ENCODE measurements around the gene ANP32A.
"Not testable (repeated sequence)": the region's sequence is repeated elsewhere in the genome, so short reads cannot be mapped to it uniquely, and the experiment has no call there.

The ANP32A gene

DNA sequence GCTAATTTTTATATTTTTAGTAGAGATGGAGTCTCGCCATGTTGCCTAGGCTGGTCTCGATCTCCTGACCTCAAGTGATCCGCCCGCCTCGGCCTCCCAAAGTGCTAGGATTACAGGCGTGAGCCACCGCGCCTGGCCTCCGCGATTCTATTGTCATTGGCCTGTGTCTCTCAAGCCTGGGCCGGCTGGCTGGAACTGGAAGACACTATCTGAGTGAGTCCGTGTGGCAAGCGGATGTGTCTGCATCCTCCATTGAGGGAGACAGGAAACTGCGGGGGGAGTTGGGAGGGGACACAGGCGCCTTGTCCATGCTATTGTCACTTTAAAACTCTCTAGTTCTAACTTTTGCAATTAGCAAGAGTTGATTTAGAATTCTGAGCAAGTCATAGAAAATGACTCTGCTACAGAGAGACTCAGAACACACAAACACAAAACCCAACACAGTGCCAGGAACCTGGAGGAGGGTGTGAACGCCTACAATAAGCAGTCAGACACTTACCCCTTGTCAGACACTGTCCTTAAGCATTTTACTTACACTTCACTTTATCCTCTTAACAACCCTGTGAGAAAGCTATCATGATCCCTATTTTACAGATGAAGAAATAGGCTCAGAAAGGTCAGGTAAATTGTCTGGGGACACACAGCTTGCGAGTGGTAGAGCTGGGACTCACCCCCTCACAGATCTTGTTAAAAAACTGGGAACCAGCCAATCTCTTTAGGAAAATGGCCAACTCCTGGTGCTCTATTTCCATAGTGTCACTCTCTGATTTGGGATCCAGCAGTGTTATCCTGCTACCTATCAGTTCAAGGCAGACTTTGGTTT lies 38.7 kb downstream of the ANP32A start:
- no peak for DNase-seq

DNA sequence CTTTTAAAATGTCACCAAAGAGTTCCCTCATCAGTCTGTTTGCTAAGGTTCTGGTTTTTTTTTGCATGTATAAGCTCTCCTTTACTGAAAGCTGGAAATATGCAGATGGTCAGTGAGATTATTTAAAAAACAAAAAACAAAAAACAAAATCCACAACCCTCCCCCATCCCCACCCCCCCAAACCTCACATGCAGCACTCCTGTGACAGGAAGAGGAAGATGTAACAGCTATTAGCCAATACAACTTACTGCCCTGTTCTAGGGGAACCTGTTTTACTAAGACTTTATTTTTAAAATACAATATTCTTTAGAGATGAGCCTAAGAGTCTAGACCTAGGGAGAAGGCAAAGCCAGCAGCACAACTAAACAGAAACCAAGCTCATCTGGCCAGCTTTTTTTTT lies 39.5 kb downstream of the ANP32A start:
- DNase-seq: no peak

DNA sequence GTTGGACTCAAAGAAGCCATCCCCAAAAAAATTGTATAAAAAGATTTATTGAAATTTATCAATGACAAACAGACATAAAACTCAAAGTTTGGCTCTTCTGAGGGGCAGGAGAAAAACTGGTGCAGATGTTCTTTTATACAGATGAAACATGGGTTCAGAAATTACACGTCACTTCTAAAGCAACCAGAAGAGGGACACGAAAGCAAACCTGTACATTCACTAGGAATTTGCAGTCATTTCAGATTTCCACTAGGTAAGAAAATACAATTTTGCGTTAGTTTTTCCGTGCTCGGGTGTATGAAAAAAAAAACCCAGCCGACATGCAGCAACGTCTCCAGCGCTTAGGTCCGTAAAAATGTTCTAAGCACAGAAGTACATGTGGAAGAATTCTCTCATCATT lies 41.8 kb downstream of the ANP32A start:
- DNase-seq: no peak

DNA sequence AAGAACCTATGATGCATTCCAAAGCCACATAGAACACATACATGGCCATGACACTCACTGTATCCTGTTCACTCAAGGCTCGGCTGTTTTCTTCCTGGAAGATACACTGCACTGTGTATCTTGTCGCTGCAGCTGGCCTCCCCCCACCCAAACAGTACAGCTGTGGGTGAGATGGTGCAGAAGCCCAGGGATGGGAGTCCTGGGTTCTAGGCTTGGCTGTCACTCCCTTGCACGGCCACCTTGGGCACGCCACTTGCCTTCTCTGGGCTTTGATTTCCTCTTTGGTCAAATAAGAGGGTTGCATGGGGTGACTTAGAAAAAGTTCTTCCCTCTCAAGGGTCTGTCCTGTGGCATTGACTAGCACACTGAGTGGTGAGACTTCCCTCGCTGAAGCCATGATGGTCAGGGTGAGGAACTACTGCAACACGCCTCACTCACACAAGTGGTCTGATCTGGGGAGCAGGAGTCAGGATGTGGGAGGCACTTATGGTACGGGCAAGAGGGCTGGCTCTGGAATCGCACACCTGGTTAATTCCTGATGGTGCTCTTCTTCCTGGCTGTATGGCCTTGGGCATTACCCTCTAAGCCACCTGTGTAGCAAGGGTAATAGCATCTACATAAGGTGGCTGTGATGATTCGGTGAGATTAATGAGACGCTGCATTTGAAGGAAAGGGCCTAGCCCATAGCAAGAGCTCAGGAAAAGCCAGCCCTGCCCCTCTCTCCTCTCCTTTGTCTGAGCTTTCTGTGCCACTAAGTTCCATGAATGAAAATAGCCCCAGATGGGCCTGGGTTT lies 44.0 kb downstream of the ANP32A start:
- DNase-seq: no peak

DNA sequence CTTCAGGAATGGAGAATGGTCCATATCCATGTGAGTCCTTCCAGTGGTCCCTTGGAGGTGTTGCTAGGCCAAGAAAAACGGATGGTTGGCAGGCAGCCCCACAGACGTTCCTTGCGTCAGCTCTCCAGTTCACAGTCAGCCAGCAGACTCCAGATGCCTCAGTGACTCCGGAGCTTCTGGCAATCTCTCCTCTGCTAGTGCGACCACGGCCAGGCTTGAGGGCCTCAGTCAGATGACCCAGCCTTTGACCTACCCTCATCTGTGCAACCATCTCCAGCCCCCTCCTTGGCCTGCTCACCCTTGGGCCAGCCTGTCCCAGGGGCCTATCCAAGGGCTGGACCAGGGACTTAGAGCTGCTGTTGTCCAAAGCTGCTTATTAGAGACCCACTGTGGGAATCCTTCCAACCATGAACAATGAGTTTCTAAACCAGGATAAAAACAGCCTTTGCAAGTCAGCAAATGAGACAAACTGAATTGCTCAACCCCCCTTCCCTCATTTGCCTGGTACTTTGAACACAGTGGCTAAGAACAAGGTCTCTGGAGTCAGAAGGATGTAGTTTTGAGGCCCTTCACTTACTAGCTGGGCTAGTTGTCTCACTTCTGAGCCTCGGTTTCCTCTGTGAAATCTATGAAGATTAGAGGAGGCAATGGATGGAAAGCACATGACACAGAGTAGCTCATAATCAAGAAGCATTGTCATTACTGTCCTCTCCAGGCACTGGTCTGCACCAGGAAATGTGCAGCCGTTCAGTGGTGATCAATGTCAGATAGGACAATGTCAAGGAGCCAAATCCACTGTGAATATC lies 44.8 kb downstream of the ANP32A start:
- DNase-seq: no peak

DNA sequence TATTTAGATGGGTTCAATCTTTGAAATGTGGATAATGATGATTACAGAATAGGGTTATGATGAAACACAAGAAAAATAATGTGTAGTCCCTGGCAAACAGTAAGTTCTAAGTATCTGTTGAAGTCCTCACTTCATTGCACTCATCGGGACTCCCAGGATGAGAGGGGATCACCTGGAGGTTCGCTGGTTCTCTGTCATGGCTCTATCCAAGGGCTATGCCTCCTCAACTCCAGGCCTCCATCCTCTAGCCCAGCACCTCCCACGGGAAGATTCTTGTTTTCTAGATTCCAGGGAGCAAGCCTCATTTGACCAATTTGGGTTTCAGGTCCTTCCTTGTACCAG lies 45.5 kb downstream of the ANP32A start:
- no peak for DNase-seq

DNA sequence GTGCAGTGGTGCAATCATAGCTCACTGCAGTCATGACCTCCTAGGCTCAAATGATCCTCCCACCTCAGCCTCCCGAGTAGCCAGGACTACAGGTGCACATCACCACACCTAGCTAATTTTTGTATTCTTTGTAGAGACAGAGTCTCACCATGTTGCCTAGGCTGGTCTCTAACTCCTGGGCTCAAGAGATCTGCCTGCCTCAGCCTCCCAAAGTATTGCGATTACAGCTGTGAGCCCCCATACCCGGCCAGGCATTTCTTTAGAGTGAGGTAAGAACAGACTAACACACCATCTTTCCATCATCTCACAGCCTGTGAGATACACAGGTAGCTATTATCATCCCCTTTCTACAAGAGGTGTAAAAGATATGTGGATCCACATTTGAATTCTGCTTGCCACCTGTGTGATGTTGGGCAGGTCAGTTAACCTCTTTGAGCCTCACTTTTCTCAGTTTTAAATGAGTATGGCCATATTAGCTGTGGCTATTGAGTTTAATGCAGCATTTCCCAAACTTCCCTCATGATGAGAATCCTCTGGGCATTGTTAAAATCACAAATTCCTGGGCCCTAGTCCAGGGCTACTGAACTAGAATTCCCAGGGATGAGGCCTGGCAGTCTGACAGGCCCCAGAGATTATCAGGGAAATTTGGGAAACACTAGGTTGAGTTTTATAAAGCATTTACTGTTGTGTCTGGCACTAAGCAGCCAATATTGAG lies 46.0 kb downstream of the ANP32A start:
- no peak for DNase-seq

DNA sequence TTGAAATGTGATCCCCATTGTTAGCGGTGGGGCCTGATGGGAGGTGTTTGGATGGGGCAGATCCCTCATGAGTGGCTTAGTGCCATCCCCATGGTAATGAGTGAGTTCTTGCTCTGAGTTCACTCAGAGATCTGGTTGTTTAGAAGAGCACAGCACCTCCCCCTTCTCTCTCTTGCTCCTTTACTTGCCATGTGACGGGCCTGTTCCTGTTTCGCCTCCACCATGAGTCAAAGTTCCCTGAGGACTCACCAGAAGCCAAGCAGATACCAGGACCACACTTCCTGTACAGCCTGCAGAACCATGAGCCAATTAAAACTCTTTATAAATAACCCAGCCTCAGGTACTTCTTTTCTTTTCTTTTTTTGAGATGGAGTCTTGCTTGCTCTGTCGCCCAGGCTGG lies 46.6 kb downstream of the ANP32A start:
- no peak for DNase-seq

DNA sequence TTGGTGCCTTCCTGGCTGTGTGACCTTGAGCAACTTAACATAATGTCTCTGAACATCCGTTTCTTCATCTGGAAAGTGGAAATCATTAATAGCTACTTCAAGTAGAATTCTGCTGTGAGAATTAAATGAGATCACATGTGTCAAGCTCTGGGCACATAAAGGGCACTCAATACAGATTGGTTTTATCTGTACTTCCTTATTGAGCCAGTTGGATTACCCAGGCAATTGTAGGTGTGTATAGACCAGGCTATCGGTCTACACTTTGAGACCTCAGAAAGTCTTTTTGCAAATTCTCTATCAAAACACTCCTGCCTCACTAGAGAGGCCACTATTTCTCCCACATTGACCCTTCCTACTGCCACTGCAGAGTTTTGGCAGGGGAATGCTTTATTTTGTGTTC lies 47.7 kb downstream of the ANP32A start:
- DNase-seq: no peak

DNA sequence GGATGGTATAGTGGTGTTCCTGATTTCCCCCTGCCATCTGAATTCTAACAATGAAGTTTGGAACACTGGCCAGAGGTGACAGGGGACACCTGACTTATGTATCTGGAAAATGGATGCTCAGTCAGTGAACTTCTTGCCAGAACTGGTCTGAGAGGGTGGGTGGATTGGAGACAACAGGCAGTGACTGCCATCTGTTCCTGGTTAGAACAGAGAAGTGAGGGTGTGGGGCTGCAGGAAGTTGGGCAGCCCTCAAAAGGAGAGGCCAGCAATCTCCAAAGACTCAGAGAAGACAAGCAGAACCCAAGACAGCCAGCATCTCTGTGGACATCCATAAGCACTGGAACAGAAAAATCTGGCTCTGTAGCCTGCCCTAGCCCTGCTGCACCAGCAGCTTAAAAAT lies 50.5 kb downstream of the ANP32A start:
- DNase-seq: no peak

DNA sequence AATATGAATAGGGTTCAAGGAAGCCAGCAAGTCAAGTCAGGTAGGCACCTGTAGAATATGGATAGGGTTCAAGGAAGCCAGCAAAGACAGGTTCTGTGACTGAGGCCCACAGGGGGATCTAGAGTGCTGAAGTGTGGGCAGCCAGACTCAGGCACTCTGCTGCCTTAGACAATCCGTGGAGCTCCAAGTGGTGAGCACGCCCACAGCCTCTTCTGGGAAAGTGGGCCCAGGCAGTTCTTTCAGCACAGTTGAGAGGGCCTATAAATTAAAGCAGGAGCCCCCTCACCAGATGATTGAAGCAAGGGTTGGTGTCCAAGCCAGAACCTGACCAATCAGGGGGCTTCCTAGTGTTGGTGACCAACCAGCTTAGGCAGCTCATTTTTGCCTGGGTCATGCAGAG lies 51.0 kb downstream of the ANP32A start:
- DNase-seq: no peak

DNA sequence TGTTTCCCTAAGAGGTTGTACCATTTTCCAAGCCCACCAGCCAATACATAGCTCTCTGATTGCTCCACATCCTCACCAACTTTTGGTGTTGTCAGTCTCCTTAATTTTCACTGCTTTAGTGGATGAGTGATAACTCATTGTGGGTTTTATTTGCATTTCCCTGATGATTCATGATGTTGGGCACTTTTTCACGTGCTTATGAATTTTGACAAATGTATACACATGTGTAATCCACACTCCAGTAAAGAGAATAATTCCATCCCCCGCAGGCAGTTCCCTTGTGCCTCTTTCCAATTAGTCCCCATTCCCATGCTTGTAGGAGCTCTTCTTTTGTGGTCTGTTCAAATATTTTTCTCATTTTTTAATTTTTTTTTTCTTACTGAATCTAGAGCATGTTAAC lies 52.4 kb downstream of the ANP32A start:
- peak; percentile 50 for DNase-seq

DNA sequence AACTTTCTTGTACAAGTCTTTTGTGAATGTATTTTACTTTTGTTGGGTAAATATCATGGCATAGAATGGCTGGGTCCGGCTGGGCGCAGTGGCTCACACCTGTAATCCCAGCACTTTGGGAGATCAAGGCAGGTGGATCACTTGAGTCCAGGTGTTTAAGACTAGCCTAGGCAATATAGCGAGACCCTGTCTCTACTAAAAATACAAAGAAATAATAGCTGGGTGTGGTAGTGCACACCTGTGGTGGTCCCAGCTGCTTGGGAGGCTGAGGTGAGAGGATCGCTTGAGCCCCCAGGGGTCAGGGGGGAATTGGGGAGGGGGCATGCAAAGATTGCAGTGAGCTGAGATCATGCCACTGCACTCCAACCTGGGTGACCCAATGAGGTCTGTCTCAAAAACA lies 52.9 kb downstream of the ANP32A start:
- no peak for DNase-seq

DNA sequence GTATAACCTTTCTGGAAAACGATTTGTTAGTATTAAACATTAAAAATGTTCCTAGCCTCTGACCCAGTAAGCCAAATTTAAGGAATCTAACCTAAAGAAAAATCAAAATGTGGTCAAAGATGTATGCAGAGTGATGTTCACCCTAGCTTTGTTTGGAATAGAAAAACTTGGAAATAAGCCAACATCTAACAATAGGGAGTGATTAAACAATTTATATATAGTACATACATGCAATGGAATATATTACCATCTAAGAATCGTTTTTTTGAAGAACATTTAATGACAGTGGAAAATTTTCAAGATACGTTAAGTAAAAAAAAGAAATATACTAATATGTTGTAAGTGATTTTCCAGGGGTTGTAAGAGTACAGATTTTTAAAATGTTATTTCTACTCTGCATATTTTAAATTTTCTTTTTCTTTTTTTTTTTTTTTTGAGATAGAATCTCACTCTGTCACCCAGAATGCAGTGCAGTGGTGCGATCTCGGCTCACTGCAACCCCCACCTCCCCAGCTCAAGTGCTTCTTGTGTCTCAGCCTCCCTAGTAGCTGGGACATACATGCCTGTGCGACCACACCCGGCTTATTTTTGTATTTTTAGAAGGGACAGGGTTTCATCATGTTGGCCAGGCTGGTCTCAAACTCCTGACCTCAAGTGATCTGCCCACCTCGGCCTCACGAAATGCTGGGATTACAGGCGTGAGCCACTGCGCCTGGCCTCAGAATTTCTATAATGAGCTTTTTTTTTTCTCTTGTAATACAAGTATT lies 54.9 kb downstream of the ANP32A start:
- no peak for DNase-seq

DNA sequence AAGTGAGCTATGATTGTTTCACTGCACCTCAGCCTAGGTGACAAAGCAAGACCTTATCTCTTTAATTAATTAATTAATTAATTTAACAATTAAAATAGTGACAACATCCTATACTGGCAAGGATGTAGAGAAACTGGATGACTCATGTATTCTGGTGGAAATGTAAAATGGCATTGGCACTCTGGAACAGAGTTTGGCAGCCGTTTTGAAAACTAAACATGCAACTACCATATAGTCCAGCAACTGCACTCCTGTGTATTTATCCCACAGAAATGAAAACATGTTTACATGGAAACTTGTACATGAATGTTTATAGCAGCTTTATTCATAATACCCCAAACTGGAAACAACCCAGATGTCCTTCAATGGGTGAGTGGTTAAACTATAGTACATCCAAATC lies 56.6 kb downstream of the ANP32A start:
- no peak for DNase-seq

DNA sequence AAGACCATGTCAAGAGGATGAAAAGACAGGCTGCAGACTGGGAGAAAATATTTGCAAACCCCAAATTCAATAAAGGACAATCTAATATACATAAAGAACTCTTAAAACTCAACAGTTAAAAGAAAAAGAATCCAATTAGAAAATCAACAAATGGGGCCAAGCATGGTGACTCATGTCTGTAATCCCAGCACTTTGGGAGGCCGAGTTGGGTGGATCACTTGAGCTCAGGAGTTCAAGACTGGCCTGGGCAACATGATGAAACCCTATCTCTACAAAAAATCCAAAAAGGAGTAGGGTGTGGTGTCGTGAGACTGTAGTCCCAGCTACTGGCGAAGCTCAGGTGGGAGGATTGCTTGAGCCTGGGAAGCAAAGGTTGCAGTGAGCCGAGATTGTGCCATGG lies 57.6 kb downstream of the ANP32A start:
- no peak for DNase-seq

DNA sequence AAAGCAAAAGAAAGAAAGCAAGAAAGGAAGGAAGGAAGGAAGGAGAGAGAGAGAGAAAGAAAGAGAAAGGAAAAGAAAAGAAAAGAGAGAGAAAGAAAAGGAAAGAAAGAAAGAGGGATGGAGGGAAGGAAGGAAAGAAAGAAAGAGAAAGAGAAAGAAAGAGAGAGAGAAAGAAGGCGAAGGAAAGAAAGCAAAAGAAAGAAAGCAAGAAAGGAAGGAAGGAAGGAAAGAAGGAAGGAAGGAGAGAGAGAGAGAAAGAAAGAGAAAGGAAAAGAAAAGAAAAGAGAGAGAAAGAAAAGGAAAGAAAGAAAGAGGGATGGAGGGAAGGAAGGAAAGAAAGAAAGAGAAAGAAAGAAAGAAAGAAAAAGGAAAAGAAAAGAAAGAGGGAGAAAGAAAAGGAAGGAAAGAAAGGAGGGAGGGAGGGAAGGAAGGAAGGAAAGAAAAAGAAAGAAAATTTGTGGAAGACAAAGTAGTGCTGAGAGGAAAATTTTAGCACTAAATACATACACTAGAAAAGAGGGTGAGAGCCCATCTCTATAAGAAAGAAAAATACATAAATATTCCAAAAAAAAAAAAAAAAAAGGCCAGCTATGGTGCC lies 60.6 kb downstream of the ANP32A start:
- DNase-seq: not testable (repeated sequence)

DNA sequence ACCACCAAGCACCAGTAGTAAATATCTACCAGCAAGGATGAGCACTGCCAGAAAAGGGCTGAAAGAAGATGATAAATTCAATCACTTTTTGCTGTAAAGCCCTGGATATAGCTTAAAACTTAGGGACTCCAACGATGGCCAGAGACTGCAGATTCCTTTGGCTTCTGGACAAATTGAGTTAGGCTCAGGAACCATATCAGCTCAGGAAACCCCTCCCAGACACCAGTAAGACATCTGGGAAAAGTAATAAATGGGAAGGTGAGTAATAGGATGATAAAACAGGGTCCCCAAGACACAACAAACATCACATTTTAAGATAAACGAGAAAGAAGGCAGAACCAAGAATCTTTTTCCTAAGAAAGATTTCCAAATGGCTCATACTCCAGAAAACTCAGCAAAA lies 65.0 kb downstream of the ANP32A start:
- DNase-seq: no peak

DNA sequence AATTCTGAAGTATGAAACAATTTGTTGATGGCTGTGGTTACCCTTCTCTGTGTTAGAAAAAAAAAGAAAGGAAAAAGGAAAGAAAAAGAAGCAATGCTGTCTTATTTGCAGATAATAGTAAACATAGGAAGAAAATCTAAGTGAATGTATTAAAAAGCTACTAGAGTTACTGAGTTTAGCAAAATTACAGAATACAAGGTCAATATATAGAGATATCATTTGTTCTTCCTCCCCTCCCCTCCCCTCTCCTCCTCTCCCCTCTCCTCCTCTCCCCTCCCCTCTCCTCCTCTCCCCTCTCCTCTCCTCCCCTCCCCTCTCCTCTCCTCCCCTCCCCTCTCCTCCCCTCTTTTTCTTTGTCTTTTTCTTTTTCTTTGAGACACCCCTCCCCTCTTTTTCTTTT lies 69.1 kb downstream of the ANP32A start:
- DNase-seq: no peak

DNA sequence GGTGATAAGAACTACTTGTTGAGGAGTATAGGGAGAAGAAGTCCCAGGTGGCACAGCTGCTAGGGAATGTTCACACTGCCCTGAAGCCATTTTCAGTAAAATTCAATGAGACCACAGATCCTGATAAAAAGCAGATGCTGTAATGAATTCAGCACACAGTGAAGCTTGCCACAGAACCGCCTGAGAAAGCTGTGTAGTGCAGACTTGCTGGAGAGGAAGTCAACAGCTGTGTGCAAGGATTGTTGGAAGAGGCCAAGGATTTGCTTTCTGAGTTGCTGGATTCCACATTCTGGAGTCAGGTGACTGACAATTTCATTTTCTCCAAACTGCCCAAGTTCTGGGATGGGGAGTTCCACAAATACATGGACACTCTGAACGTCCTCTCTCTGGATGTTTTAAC lies 70.9 kb downstream of the ANP32A start:
- no peak for DNase-seq

DNA sequence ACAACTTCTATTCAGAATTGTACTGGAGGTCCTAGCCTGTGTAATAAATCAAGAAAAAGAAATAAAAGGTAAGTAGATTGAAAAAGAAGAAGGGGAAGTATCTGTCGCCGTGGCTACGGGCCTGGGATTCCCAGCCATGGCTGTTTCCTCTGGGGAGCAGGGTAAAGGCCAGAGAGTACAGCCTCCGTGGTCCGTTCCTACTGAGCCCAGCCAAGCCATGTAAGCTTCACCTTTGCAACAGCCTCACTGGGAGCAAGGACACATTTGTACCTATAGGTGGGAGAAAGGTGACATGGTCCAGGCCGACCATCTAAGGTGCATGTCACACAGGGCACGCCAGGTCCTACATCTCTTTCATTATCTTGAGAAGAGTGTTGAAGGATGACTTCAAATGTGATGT lies 71.3 kb downstream of the ANP32A start:
- DNase-seq: no peak

DNA sequence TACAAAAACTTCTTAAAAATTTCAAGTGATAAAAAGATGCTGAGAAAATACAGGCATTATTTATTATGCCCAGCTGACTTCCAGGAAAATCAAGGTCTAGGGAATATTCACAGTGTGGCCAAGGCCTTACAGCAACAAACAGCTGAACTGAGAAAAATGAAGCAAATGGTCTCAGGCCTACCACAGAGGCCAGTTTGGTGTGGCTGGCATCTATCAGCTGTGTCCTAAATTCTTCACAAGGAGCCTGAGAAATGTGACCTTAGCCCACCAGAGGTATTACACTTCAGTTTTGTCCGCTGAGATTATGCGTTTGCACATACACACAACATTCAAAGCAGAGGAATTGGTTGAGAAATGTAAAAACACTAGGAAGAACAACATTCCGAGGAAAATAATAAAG lies 77.4 kb downstream of the ANP32A start:
- no peak for DNase-seq
